A549 (cell line): Measurements from ENCODE around the gene H6PD. TPM values are rescaled to one million over a fixed set of nuclear protein-coding genes. Genes with fewer than 3 reads are reported as not detected.

ENCODE experiments used
- ATAC-seq, 2 experiments: fragments of 200-7000 bp in 1 of 2; fragments of >200 bp in 1 of 2; cut with Nextera tagmentation in 1 of 2; cut with Tn5 transposase in 1 of 2; 3 replicates each; pipeline versions ENCODE4 v1.8.0 to v1.9.1; 2018 to 2020; ENCODE audit warnings: mild to moderate bottlenecking in 1 of 2, moderate library complexity in 1 of 2
- CTCF ChIA-PET: fragments of 300-600 bp; sonication (Branson Sonifier 250); formaldehyde crosslinking; extraction: SDS; loops from one replicate; lab custom pipeline; 2021; ENCODE audit warnings: antibody characterized with exemption, inconsistent platforms; lab: Yijun Ruan, JAX
- POLR2A ChIA-PET: fragments of 350-600 bp; formaldehyde crosslinking; extraction: SDS; loops from one replicate; lab custom pipeline; 2021; ENCODE audit warnings: antibody characterized with exemption, inconsistent platforms; lab: Yijun Ruan, JAX
- DNase-seq, 2 experiments: peaks; one replicate each; pipeline versions ENCODE4 v3.0.0 to v3.0.0-alpha.2; 2011 to 2016; ENCODE audit warnings: low read depth in 1 of 2, low spot score in 1 of 2
- FAIRE-seq: peaks from 2 replicates; lab custom pipeline; 2011; peaks lifted over from hg19 to GRCh38; lab: Jason Lieb, UNC
- H3K27ac ChIP-seq, 2 experiments: fragments of >200 bp; sonication (Bioruptor Twin); formaldehyde crosslinking; 3 replicates each; pipeline ENCODE4 v1.5.1; 2016 to 2017
- H3K4me1 ChIP-seq: fragments of >200 bp; sonication (Bioruptor Twin); formaldehyde crosslinking; 3 replicates; pipeline ENCODE4 v1.6.1; 2016
- H3K4me2 ChIP-seq: fragments of >200 bp; sonication (Bioruptor Twin); formaldehyde crosslinking; 3 replicates; pipeline ENCODE4 v1.6.1; 2016
- H3K4me3 ChIP-seq: fragments of >200 bp; sonication (Bioruptor Twin); formaldehyde crosslinking; 3 replicates; pipeline ENCODE4 v1.5.1; 2016
- H3K9me3 ChIP-seq: fragments of >200 bp; sonication (Bioruptor Twin); formaldehyde crosslinking; 3 replicates; pipeline ENCODE4 v1.6.1; 2016
- CBX2 ChIP-seq: fragments of 200-600 bp; sonication (generic); IDR thresholded peaks from 2 replicates; pipeline ENCODE4 v1.6.1; 2016; ENCODE audit warnings: low read depth, mild to moderate bottlenecking, borderline replicate concordance
- CBX8 ChIP-seq: fragments of 200-600 bp; sonication (generic); IDR thresholded peaks from 2 replicates; pipeline ENCODE4 v1.6.1; 2016
- CEBPB ChIP-seq, 2 experiments: fragments of >200 bp in 1 of 2; sonication (Bioruptor Twin) in 1 of 2; formaldehyde crosslinking in 1 of 2; IDR thresholded peaks; 2 replicates each; pipeline ENCODE4 v1.6.1; 2012 to 2016
- EHF ChIP-seq: fragments of 250-450 bp; sonication (Bioruptor Pico); IDR thresholded peaks from 2 replicates; pipeline ENCODE4 v1.5.0; 2020; ENCODE audit warnings: mild to moderate bottlenecking
- EHMT2 ChIP-seq: fragments of 200-600 bp; sonication (generic); IDR thresholded peaks from 2 replicates; pipeline ENCODE4 v1.6.1; 2016; ENCODE audit warnings: antibody characterized with exemption, low read depth, mild to moderate bottlenecking, moderate library complexity
- ESRRA ChIP-seq: fragments of 150-350 bp; IDR thresholded peaks from 2 replicates; pipeline ENCODE4 v1.6.1; 2014; ENCODE audit warnings: mild to moderate bottlenecking, low read length, borderline replicate concordance
- FOXS1 ChIP-seq: fragments of 250-450 bp; sonication (Bioruptor Pico); IDR thresholded peaks from 2 replicates; pipeline ENCODE4 v1.5.0; 2020; ENCODE audit warnings: mild to moderate bottlenecking, moderate library complexity
- GATA3 ChIP-seq: IDR thresholded peaks from 2 replicates; pipeline ENCODE4 v1.6.1; 2012; ENCODE audit warnings: borderline replicate concordance
- HDAC2 ChIP-seq: fragments of 200-600 bp; sonication (generic); IDR thresholded peaks from 2 replicates; pipeline ENCODE4 v1.6.1; 2016
- HES2 ChIP-seq: fragments of >200 bp; sonication (Bioruptor Twin); formaldehyde crosslinking; IDR thresholded peaks from 2 replicates; pipeline ENCODE4 v1.6.1; 2016
- HEYL ChIP-seq: fragments of 250-450 bp; sonication (Bioruptor Pico); IDR thresholded peaks from 2 replicates; pipeline ENCODE4 v1.8.0; 2021; ENCODE audit warnings: mild to moderate bottlenecking, moderate library complexity
- HMGXB4 ChIP-seq: fragments of 250-450 bp; sonication (Bioruptor Pico); IDR thresholded peaks from 2 replicates; pipeline ENCODE4 v1.5.0; 2021; ENCODE audit warnings: mild to moderate bottlenecking, moderate library complexity, borderline replicate concordance
- JUNB ChIP-seq: fragments of >200 bp; sonication (Bioruptor Twin); formaldehyde crosslinking; IDR thresholded peaks from 2 replicates; pipeline ENCODE4 v1.6.1; 2016
- MYC ChIP-seq: IDR thresholded peaks from 2 replicates; pipeline ENCODE4 v1.6.1; 2012; ENCODE audit warnings: mild to moderate bottlenecking, inconsistent platforms, low read length, improper control_type of control experiment, borderline replicate concordance
- POLR2AphosphoS2 ChIP-seq: conservative IDR thresholded peaks from 2 replicates; pipeline ENCODE4 v1.6.1; 2012; ENCODE audit warnings: low read length, improper control_type of control experiment, inconsistent platforms
- RARB ChIP-seq: fragments of 250-450 bp; sonication (Bioruptor Pico); IDR thresholded peaks from 2 replicates; pipeline ENCODE4 v1.8.0; 2021; ENCODE audit warnings: mild to moderate bottlenecking, moderate library complexity
- REST ChIP-seq: fragments of 200-600 bp; sonication (generic); IDR thresholded peaks from 2 replicates; pipeline ENCODE4 v1.6.1; 2016; ENCODE audit warnings: antibody characterized with exemption, mild to moderate bottlenecking, moderate library complexity
- RNF2 ChIP-seq: fragments of 200-600 bp; sonication (generic); IDR thresholded peaks from 2 replicates; pipeline ENCODE4 v1.6.1; 2016; ENCODE audit warnings: low read depth, mild to moderate bottlenecking, antibody characterized with exemption, moderate library complexity, borderline replicate concordance
- SMC3 ChIP-seq: fragments of >200 bp; sonication (Bioruptor Twin); formaldehyde crosslinking; IDR thresholded peaks from 3 replicates; pipeline ENCODE4 v1.6.1; 2018; ENCODE audit warnings: inconsistent platforms
- SREBF2 ChIP-seq: fragments of 450-650 bp; IDR thresholded peaks from 2 replicates; pipeline ENCODE4 v1.6.1; 2014; ENCODE audit warnings: mild to moderate bottlenecking, moderate library complexity
- TP53 ChIP-seq: fragments of 250-450 bp; sonication (Bioruptor Pico); IDR thresholded peaks from 2 replicates; pipeline ENCODE4 v1.5.0; 2021; ENCODE audit warnings: mild to moderate bottlenecking, moderate library complexity
- ZFP36 ChIP-seq: fragments of 450-650 bp; IDR thresholded peaks from 2 replicates; pipeline ENCODE4 v1.6.1; 2014; ENCODE audit warnings: borderline replicate concordance; ENCODE audit not compliant: partially characterized antibody
- WGBS: methylation state at CpG from one replicate; pipeline ENCODE4 v1.1.6; 2017; ENCODE audit errors: missing lambda C conversion rate; 5-methylcytosine and 5-hydroxymethylcytosine counted together
- polyA plus RNA-seq, 4 experiments: library from polyadenylated mRNA; depleted of rRNA in 3 of 4; stranded (reverse); fragments of >200 nt; fragmentation: RNase III in 1 of 4; extraction: RNeasy Plus Mini Kit Qiagen cat#74134 plus additional on column Dnase treatment in 1 of 4; gene quantifications; 2 replicates in 3 of 4; 3 replicates in 1 of 4; pipeline ENCODE4 v1.2.3, GENCODE V29; 2011 to 2017
- TF ChIP-seq, protein P1 (sequence below): IDR thresholded peaks from 2 replicates; pipeline ENCODE4 v1.6.1; 2012

H6PD gene
- polyA plus RNA-seq, 2 of the 4 experiments (the other 2 are of a cell fraction) = 6.0 to 7.9 TPM

GRCh38 chr1:9231648-9232332 lies 2.8 kb upstream of the H6PD start:
- CTCF ChIA-PET = interaction anchor here (0.6 to 0.7 kb wide), 2 partner anchors 31 to 168 kb away, joined by 3 read pairs; no protein-coding TSS in a partner anchor
- Histone ChIP-seq H3K27ac (0 out of 6 replicates have a peak overlapping the region, but pooled peaks of 1 of the 2 experiments have one; percentile 54), H3K4me2 (no peak overlapping the region)

DNA sequence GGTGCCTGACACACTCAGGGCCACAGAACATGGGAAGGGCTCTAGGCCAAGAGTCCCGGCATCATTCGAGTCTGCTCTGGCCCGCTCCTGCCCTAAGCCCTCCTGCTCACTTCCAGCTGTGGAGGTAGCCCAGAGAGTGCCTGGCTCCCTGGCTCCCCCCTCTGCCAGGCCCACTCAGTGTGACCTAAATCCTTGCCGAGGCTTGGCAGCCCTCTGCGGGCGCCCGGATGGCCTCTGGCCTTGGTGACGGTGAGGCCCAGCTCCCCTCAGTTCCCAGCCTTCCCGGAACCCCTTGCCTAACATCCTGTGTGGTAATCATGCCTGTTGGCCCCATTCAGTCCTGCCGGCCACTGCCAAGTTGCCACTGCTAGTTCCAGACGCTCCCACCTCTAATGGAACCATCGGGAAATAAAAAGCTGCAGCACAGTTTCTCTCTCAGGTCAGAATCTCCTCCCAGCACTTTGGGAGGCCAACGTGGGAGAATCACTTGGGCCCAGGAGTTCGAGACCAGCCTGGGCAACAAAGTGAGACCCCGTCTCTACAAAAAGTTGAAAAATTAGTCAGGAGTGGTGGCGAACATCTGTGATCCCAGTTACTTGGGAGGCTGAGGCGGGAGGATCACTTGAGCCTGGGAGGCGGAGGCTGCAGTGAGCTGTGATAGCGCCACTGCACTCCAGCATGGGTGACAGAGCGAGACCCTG lies 1.2 kb upstream of the H6PD start:
- Histone ChIP-seq H3K27ac (peak overlapping the region in 1 of 2 experiments; percentile 99; a peak in 3 of 6 replicates), H3K9me3 (no peaks in the 10 kb centered on the region), H3K4me2 (peak overlapping the region; percentile 86), H3K4me3 (no peak overlapping the region), H3K4me1 (peaks cover 17% of the 10 kb centered on the region)
- ATAC-seq = peak in 1 of 2 experiments; percentile 18; a peak in 2 of 6 replicates
- no peak for DNase-seq
- POLR2A ChIA-PET = no interaction called here
- 90% methylated on average over 13 of the region's 20 CpGs for WGBS
- CTCF ChIA-PET = interaction anchor here (0.7 to 2.3 kb wide), 14 partner anchors 8 to 266 kb away, joined by 3 to 13 read pairs (median 4); no protein-coding TSS in a partner anchor
- FAIRE-seq = no peak
- TF ChIP-seq ZFP36 = no peak
- TF ChIP-seq, protein P1, sequence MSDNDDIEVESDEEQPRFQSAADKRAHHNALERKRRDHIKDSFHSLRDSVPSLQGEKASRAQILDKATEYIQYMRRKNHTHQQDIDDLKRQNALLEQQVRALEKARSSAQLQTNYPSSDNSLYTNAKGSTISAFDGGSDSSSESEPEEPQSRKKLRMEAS = no peak
- TF ChIP-seq RARB (CRISPR knock-in tag) = no peak
- no peak for TF ChIP-seq RNF2
- TF ChIP-seq FOXS1 (CRISPR knock-in tag) = no peak
- no peak for TF ChIP-seq EHF (CRISPR knock-in tag)
- TF ChIP-seq JUNB = no peak
- no peak for TF ChIP-seq ESRRA
- no peak for TF ChIP-seq TP53 (CRISPR knock-in tag)
- TF ChIP-seq SREBF2 = no peak

More at GRCh38 chr1:9231648-9232332, 2.8 kb upstream of the H6PD start:
- no peak for DNase-seq
- Histone ChIP-seq H3K4me3 (no peak overlapping the region), H3K9me3 (no peaks in the 10 kb centered on the region), H3K4me1 (peaks cover 17% of the 10 kb centered on the region)
- 56% methylated on average over 13 of the region's 13 CpGs for WGBS
- TF ChIP-seq SREBF2 (no peak), HMGXB4 (CRISPR knock-in tag) (no peak), CEBPB (IDR thresholded peaks at IDR 0.05) (no peak), POLR2AphosphoS2 (no peak), FOXS1 (CRISPR knock-in tag) (no peak), EHF (CRISPR knock-in tag) (no peak), HEYL (CRISPR knock-in tag) (no peak), ZFP36 (no peak), HES2 (no peak), HDAC2 (no peak), RARB (CRISPR knock-in tag) (no peak), EHMT2 (no peak), CBX8 (no peak), CBX2 (no peak), SMC3 (no peak), REST (no peak), MYC (no peak), GATA3 (no peak)
- FAIRE-seq = no peak
- ATAC-seq = no peak
- POLR2A ChIA-PET = no interaction called here
